SH-SY5Y (cell line): ENCODE results near the gene OPCML.

ENCODE experiments used
- GATA2 ChIP-seq: IDR thresholded peaks from 2 replicates; pipeline ENCODE4 v1.6.1; 2011; ENCODE audit warnings: mild to moderate bottlenecking, low read depth, low read length
- GATA3 ChIP-seq: IDR thresholded peaks from 2 replicates; pipeline ENCODE4 v1.6.1; 2011; ENCODE audit warnings: low read depth, mild to moderate bottlenecking, low read length, moderate library complexity

Gene OPCML

GRCh38 chr11:133215596-133216230 is 316.6 kb downstream of the OPCML start:
- TF ChIP-seq GATA3 (no peak), GATA2 (no peak)

- TF ChIP-seq GATA2, result no peak
- no peak for TF ChIP-seq GATA3
These were observed 317.7 kb downstream of the OPCML start for GRCh38 chr11:133214646-133215045.

- TF ChIP-seq GATA2, result no peak
- TF ChIP-seq GATA3, result no peak
These were observed 320.1 kb downstream of the OPCML start for GRCh38 chr11:133212201-133212600.

GRCh38 chr11:133207995-133208394 is 324.3 kb downstream of the OPCML start:
- no peak for TF ChIP-seq GATA2
- TF ChIP-seq GATA3, result no peak

GRCh38 chr11:133206313-133207005 is 325.8 kb downstream of the OPCML start:
- TF ChIP-seq GATA3 (no peak), GATA2 (no peak)

DNA sequence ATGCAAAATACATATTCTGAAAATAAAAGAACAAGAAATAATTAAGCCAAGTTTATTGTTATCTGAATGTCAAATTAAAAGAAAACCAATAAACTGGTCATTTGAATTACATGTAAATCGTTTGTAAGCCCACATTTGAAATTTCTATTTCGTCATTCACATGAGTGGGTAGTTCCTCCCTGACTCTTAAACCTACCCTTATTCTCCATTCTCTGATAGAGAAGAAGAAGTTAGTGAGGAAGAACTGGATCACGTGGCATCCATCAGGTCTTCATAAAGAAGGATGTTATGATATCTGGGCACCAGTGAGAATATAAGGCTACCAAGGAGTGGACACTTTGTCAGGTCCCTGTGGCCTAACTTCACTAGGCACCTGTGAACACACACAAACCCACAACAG is 328.1 kb downstream of the OPCML start:
- TF ChIP-seq GATA3 (no peak), GATA2 (no peak)

DNA sequence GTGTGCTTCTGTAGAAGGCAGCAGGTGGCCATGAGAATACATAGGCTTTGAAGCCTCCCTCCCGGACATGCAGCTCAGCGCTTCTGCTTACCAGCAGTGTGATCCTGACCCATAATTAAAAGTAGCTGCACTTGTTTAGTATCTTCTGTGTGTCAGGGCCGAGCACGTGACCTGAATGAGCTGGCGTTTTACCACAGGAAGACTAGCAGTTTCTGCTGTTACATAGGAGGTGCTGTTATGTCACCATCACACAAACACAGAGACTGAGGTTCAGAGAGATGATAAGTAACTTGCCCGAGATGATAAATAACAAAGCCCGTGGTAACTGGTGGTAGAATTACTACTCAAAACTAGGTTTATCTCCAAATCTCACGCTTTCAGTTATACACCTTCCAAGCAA is 329.5 kb downstream of the OPCML start:
- TF ChIP-seq GATA3 (no peak), GATA2 (no peak)

DNA sequence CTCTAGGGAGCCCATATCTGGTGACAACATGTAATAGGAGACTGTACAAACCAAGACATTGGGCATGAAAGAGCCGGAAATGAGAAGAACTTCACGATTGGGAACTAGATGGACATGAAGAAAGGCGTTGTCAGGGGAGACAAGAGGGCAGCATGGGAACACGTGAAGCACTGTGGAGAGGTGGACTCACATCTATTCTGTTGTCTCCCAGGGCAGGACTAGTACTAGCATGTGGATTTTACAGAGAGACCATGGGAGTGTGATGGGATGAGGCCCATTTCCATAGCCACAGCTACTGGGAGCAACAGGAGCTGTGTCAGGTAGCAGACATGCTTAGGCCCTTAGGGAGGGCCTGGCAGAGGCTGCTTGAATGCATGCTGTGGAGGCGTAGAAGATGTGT is 333.9 kb downstream of the OPCML start:
- TF ChIP-seq GATA3 (no peak), GATA2 (no peak)

- no peak for TF ChIP-seq GATA2
- TF ChIP-seq GATA3, result no peak
These were observed 334.9 kb downstream of the OPCML start for GRCh38 chr11:133197425-133197824.

DNA sequence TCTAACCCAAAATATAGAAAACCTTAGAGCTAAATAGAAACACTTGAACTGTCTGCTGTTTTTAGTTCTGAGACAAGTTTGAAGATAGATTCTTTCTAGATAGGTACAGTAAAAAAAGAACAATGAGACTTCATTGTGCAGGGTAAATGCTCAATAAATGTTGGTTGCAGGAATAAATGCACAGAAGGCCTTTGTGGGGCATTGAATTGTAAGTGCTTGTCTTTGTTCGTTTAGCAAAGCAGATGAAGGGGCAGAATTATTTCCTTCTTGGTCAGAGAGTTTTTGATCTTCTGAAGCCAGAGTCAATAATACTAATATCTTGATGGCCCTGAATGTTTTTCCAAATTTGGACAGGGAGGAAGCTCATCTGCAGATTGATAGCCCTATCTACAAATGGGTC is 340.4 kb downstream of the OPCML start:
- TF ChIP-seq GATA3 (no peak), GATA2 (no peak)

DNA sequence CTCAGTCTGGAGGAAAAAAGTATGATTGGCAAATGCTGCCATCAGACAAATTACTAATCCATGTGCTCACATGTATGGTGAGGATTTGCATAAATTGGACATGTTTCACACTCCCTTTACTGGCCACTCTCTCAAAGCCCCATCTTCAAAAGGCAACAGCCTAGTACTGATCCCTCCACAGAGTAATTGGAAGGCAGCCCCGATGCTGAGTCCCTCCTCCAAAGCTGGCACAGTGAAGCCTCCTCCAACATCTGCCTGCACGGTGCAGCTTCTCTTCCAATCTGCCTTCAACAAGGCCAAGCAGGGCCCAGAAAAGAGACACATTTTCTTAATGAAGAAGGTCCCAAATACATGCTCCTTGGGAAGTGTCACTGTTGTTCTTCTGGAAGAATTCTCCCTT is 350.6 kb downstream of the OPCML start:
- TF ChIP-seq GATA3 (no peak), GATA2 (no peak)

- TF ChIP-seq GATA3 (no peak), GATA2 (no peak)
These were observed 351.2 kb downstream of the OPCML start for GRCh38 chr11:133181066-133181465.

GRCh38 chr11:133180201-133180600 is 352.1 kb downstream of the OPCML start:
- TF ChIP-seq GATA3, result no peak
- TF ChIP-seq GATA2, result no peak

GRCh38 chr11:133176748-133177147 is 355.6 kb downstream of the OPCML start:
- no peak for TF ChIP-seq GATA3

- no peak for TF ChIP-seq GATA3
- TF ChIP-seq GATA2, result no peak
These were observed 357.2 kb downstream of the OPCML start for GRCh38 chr11:133175103-133175502.
